Heart right ventricle (tissue), 16 donors: ENCODE measurements around the gene ENOPH1. TPM values are rescaled to one million over a fixed set of nuclear protein-coding genes. Genes with fewer than 3 reads are reported as not detected.
"Not testable (repeated sequence)": the region's sequence is repeated elsewhere in the genome, so short reads cannot be mapped to it uniquely, and the experiment has no call there.

Source experiments
- ATAC-seq, 8 donors: fragments of 200-7000 bp; cut with Tn5 transposase; one replicate each; pipeline ENCODE4 v1.9.1; 2020; ENCODE audit warnings: mild to moderate bottlenecking in 8 of 8, moderate library complexity in 8 of 8, moderate number of reproducible peaks in 1 of 8
- DNase-seq, 2 donors: peaks; one replicate each; pipeline ENCODE4 v3.0.0-alpha.2; 2020
- H3K27ac ChIP-seq, 10 donors: fragments of 200-600 bp; sonication (generic) in 2 of 10; one replicate each; pipeline versions ENCODE4 v1.5.0 to v1.8.0; 2020 to 2022; ENCODE audit warnings: mild to moderate bottlenecking in 3 of 10
- H3K27me3 ChIP-seq, 7 donors: fragments of 200-600 bp; one replicate each; pipeline ENCODE4 v1.8.0; 2021 to 2022; ENCODE audit warnings: mild to moderate bottlenecking in 2 of 7
- H3K36me3 ChIP-seq, 9 donors: fragments of 200-600 bp; sonication (generic) in 1 of 9; one replicate each; pipeline versions ENCODE4 v1.5.0 to v1.8.0; 2020 to 2022; ENCODE audit warnings: mild to moderate bottlenecking in 2 of 9
- H3K4me1 ChIP-seq, 9 donors: fragments of 200-600 bp; sonication (generic) in 1 of 9; one replicate each; pipeline versions ENCODE4 v1.5.0 to v1.8.0; 2020 to 2022; ENCODE audit warnings: mild to moderate bottlenecking in 4 of 9
- H3K4me3 ChIP-seq, 10 donors: fragments of 200-600 bp; sonication (generic) in 2 of 10; one replicate each; pipeline versions ENCODE4 v1.5.0 to v1.8.0; 2020 to 2022; ENCODE audit warnings: mild to moderate bottlenecking in 7 of 10, moderate library complexity in 2 of 10
- H3K9me3 ChIP-seq, 11 donors: fragments of 200-600 bp in 10 of 11; sonication (generic) in 2 of 11; one replicate each; pipeline versions ENCODE4 v1.5.0 to v1.8.0; 2013 to 2022; ENCODE audit warnings: mild to moderate bottlenecking in 2 of 11, control low read depth in 1 of 11, moderate library complexity in 1 of 11
- WGBS, 2 donors: extraction: QIAGEN DNeasy Blood & Tissue Kit; methylation state at CpG; one replicate each; pipeline ENCODE4 v1.1.7; 2013; ENCODE audit warnings: inconsistent platforms in 1 of 2; 5-methylcytosine and 5-hydroxymethylcytosine counted together
- intact Hi-C, 10 donors: fragments of 100-400 bp; cut with DNase I; formaldehyde crosslinking; loops; one replicate each; pipeline versions ENCODE4 v1.11.1 to v1.14.2; 2022
- polyA plus RNA-seq, 2 donors: library from polyadenylated mRNA; stranded (reverse); fragments of 200-250 nt; gene quantifications; one replicate each; pipeline ENCODE4 v1.2.3, GENCODE V29; 2013
- total RNA-seq, 10 donors: library from RNA; stranded (reverse); fragmentation: NEBNext Ultra II Directional in 3 of 10; extraction: Animal tissue kit (Norgen Biotek cat#: 25700) in 3 of 10; gene quantifications; one replicate each; pipeline versions ENCODE4 v1.2.1 to v1.2.4, GENCODE V29; 2021 to 2023
- TF ChIP-seq, protein P1 (sequence below), 9 donors: fragments of 200-600 bp; sonication (generic) in 2 of 9; IDR thresholded peaks; one replicate each; pipeline versions ENCODE4 v1.5.0 to v1.8.0; 2021 to 2022; ENCODE audit warnings: antibody characterized with exemption in 9 of 9, mild to moderate bottlenecking in 5 of 9, moderate library complexity in 1 of 9
- donor health status: Arrhythmogenic right ventricular cardiomyopathy.
- donor health status: ischemic (EF 13 %, LVEDD 7.1; RV severe dilation, severe dysfunction).
- donor health status: healthy with polysubstance abuse.
- donor health status: DM: no; HTN: yes; CAD: no.
- donor health status: DM: no; HTN: no; CAD: no.
- donor health status: ischemic (EF 25% LVEDD 6.9; RV normal size, moderate dysfunction).
- donor health status: ischemic (EF 25% LVEDD 5.7; RV mildly dilated, moderate dysfunction).
- donor health status: healthy.
- donor health status: DM: yes; HTN: yes; CAD: no.
- donor health status: Ischemic cardiomyopathy.
- donor health status: ischemic (EF 35%, LVEDD 5.7; RV mildly dilated, moderate dysfunction).
- donor health status: nonischemic (EF 11% LVEDD 7.7; RV severe dilation, severe dysfunction).
- donor health status: DM: yes; HTN: yes; CAD: no.
- donor health status: PGD.
- donor health status: ischemic (EF 29% LVEDD 5.4; RV normal size, mild dysfunction).
- donor health status: nonischemic (EF 23%, LVEDD 6.1; RV moderate dilation, normal function).

ENOPH1 gene
- total and polyA plus RNA-seq, 12 donors: 13.9 to 28.1 (median 16.3) TPM

DNA sequence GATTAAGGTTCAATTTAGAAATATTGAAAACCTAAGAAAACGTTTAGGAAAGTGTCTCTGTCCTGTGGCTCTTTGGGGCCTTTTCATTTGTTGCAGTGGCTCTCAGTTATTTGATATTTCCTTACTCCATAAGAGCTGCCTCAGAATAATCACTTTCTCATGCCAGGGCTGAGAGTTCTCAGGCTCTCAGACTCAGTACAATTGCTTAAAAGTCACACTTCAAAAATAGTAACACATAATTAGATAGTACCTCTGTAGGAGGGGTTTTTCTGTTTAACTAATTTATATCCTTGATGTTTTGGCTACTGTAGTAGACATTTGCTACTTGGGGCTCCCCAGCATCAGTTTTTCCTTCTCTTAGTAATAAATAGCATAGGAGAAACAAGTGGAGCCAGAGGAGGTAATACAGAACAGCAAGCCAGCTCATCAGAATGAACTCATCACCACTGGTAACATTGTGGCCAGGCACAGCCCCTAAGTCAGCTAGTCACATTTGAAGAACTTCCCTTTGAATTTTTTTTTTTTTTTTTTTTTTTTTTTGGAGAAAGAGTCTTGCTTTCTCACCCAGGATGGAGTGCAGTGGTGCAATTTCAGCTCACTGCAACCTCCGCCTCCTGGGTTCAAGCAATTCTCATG lies 48.6 kb upstream of the ENOPH1 start:
- no peak for DNase-seq
- TF ChIP-seq, protein P1, sequence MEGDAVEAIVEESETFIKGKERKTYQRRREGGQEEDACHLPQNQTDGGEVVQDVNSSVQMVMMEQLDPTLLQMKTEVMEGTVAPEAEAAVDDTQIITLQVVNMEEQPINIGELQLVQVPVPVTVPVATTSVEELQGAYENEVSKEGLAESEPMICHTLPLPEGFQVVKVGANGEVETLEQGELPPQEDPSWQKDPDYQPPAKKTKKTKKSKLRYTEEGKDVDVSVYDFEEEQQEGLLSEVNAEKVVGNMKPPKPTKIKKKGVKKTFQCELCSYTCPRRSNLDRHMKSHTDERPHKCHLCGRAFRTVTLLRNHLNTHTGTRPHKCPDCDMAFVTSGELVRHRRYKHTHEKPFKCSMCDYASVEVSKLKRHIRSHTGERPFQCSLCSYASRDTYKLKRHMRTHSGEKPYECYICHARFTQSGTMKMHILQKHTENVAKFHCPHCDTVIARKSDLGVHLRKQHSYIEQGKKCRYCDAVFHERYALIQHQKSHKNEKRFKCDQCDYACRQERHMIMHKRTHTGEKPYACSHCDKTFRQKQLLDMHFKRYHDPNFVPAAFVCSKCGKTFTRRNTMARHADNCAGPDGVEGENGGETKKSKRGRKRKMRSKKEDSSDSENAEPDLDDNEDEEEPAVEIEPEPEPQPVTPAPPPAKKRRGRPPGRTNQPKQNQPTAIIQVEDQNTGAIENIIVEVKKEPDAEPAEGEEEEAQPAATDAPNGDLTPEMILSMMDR (IDR thresholded peaks at IDR 0.05): no peak
- H3K36me3 ChIP-seq: peaks cover 0 to 5% (median 0%) of the 10 kb centered on the region in 9 donors
- ATAC-seq: peak in 5 of 8 donors; percentile 40 to 62 (median 50)
- 73% methylated on average over 2 of the region's 2 CpGs for WGBS, 2 donors
- no peaks in the 10 kb centered on the region for H3K9me3 ChIP-seq
- peaks cover 0 to 33% (median 14%) of the 10 kb centered on the region in 9 donors for H3K4me1 ChIP-seq
- intact Hi-C loops: no loop called here
- peak overlapping the region in 8 of 10 donors; percentile 9 to 72 (median 48) for H3K27ac ChIP-seq
- no peaks in the 10 kb centered on the region for H3K27me3 ChIP-seq
- H3K4me3 ChIP-seq: no peak overlapping the region

DNA sequence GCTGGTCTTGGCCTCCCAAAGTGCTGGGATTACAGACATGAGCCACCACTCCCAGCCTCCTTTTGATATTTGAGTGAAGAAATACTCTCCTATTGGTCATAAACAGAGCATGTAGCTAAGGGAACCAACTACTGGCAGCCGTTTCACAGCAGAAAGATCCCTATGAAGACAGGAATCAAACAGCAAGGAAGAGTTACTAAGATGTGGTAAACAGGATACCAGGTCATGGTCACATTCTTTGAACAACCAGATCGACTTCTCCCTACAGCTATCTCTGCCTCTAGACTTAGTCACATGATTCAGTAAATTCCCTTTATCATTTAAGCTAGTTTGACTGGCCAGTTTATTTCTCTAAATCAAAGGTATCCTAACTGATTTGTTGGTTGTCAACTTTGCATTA lies 47.6 kb upstream of the ENOPH1 start:
- H3K4me3 ChIP-seq: no peak overlapping the region
- H3K27me3 ChIP-seq: no peaks in the 10 kb centered on the region
- TF ChIP-seq, protein P1 (IDR thresholded peaks at IDR 0.05): no peak
- WGBS, 2 donors: 61 to 68% methylated on average over 2 of the region's 2 CpGs
- no peaks in the 10 kb centered on the region for H3K9me3 ChIP-seq
- H3K36me3 ChIP-seq: peaks cover 0 to 5% (median 0%) of the 10 kb centered on the region in 9 donors
- ATAC-seq (no peak), DNase-seq (no peak)
- intact Hi-C loops: no loop called here
- peaks cover 0 to 37% (median 14%) of the 10 kb centered on the region in 9 donors for H3K4me1 ChIP-seq
- H3K27ac ChIP-seq: no peak overlapping the region

DNA sequence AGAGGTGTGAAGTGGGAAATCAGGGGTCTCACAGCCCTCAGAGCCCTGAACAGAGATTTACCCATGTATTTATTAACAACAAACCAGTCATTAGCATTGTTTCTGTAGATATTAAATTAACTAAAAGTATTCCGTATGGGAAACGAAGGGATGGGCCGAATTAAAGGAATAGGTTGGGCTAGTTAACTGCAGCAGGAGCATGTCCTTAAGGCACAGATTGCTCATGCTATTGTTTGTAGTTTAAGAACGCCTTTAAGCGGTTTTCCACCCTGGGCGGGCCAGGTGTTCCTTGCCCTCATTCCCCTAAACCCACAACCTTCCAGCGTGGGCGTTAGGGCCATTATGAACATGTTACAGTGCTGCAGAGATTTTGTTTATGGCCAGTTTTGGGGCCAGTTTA lies 44.1 kb upstream of the ENOPH1 start:
- intact Hi-C loops: loop anchor here in 2 of 10 donors (5.0 kb wide), 1 partner anchor 41 kb away; no protein-coding TSS in a partner anchor
- ATAC-seq, H3K36me3 ChIP-seq, H3K27me3 ChIP-seq, DNase-seq, H3K27ac ChIP-seq, H3K4me3 ChIP-seq, H3K9me3 ChIP-seq: not testable (repeated sequence)
- WGBS, 2 donors: 95 to 99% methylated on average over 8 of the region's 8 CpGs
- peaks cover 0 to 30% (median 3%) of the 10 kb centered on the region in 9 donors for H3K4me1 ChIP-seq

DNA sequence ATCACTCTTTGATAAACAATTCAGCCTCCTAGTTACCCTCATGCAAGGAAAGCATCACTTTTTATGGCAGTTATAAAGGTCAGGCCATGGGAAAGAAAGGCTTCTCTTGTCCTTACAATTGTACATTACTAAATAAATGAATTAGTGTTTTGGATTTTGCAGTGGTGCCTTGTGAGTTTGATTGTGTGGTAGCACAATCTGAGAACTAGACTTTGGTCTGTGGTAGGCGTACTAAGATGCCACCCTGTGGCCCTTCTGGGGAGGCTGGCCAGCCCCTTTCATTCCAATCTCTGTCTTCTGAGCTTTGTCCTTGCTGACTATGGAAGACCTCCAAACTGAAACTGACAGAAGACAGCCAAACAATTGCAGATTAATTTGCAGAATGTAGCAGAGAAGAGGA lies 42.0 kb upstream of the ENOPH1 start:
- 48 to 58% methylated on average over 1 of the region's 1 CpG for WGBS, 2 donors
- intact Hi-C loops: loop anchor here in 2 of 10 donors (5.0 kb wide), 1 partner anchor 39 kb away; no protein-coding TSS in a partner anchor
- peak overlapping the region in 3 of 10 donors; percentile 0 to 33 (median 32) for H3K27ac ChIP-seq
- DNase-seq (no peak), ATAC-seq (peak in 6 of 8 donors; percentile 52 to 87 (median 72))
- no peaks in the 10 kb centered on the region for H3K27me3 ChIP-seq
- TF ChIP-seq, protein P1 (IDR thresholded peaks at IDR 0.05): peak in 6 of 9 donors; percentile 14 to 45 (median 43)
- H3K4me1 ChIP-seq: peaks cover 0 to 12% (median 0%) of the 10 kb centered on the region in 9 donors
- H3K4me3 ChIP-seq: no peak overlapping the region
- no peaks in the 10 kb centered on the region for H3K9me3 ChIP-seq
- peaks cover 0 to 5% (median 0%) of the 10 kb centered on the region in 9 donors for H3K36me3 ChIP-seq

DNA sequence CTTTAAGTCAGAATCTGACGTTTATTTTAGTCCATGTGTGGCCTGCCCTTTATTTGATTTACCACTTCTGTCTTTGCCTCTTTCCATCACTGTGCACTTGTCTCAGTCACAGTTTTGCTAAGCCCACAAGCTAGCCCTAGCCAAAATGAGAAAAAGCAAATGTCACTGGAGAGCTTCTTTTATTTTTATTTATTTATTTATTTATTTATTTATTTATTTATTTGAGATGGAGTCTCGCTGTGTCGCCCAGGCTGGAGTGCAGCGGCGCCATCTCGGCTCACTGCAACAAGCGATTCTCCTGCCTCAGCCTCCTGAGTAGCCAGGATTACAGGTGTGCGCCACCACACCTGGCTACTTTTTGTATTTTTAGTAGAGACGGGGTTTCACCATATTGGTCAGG lies 40.3 kb upstream of the ENOPH1 start:
- ATAC-seq, H3K9me3 ChIP-seq, H3K27ac ChIP-seq, H3K4me3 ChIP-seq, H3K36me3 ChIP-seq, DNase-seq, intact Hi-C loops, H3K27me3 ChIP-seq: not testable (repeated sequence)
- 87 to 93% methylated on average over 9 of the region's 9 CpGs for WGBS, 2 donors
- H3K4me1 ChIP-seq: peaks cover 0 to 12% (median 0%) of the 10 kb centered on the region in 9 donors
